ENCODE data around the gene ABCC1.
A peak's percentile ranks its signal among the peaks of the same experiment; 100 is the strongest.

The ABCC1 gene

GRCh38 chr16:16122264-16122663 is 172.8 kb downstream of the ABCC1 start:
- Histone ChIP-seq H3K4me2 (no peak overlapping the region), H3K4me3 (no peak overlapping the region), H4K20me1 (peaks cover 0 to 16% (median 0%) of the 10 kb centered on the region in 11 experiments; a peak in 6 of 22 replicates), H3K9ac (no peak overlapping the region), H3K27me3 (no peaks in the 10 kb centered on the region), H3K9me3 (replicated peaks in 1 of 11) (peaks cover 31 to 51% (median 41%) of the 10 kb centered on the region in 11 experiments), H3K4me1 (peaks cover 0 to 11% (median 7%) of the 10 kb centered on the region in 10 experiments; a peak in 9 of 20 replicates), H3K27ac (no peak overlapping the region), H3K36me3 (peaks cover 91 to 100% (median 99%) of the 10 kb centered on the region in 11 experiments)
- TF ChIP-seq Cebpa-rat (IDR thresholded peaks at IDR 0.05): no peak

GRCh38 chr16:16124438-16124837 is 175.0 kb downstream of the ABCC1 start:
- H3K4me3 ChIP-seq: no peak overlapping the region; a peak in 1 of 20 replicates
- peaks cover 16 to 35% (median 22%) of the 10 kb centered on the region in 11 experiments for H3K9me3 ChIP-seq (replicated peaks in 1 of 11)
- no peak overlapping the region for H3K9ac ChIP-seq
- peaks cover 83 to 99% (median 96%) of the 10 kb centered on the region in 11 experiments for H3K36me3 ChIP-seq
- no peaks in the 10 kb centered on the region for H3K27me3 ChIP-seq
- no peak overlapping the region for H3K4me2 ChIP-seq
- H3K27ac ChIP-seq: no peak overlapping the region
- no peak for TF ChIP-seq Cebpa-rat (IDR thresholded peaks at IDR 0.05)
- H4K20me1 ChIP-seq: peaks cover 0 to 16% (median 0%) of the 10 kb centered on the region in 11 experiments; a peak in 6 of 22 replicates
- peaks cover 0 to 13% (median 9%) of the 10 kb centered on the region in 10 experiments; a peak in 9 of 20 replicates for H3K4me1 ChIP-seq

- no peak overlapping the region; a peak in 1 of 20 replicates for H3K4me3 ChIP-seq
- H3K27me3 ChIP-seq: no peaks in the 10 kb centered on the region
- TF ChIP-seq Cebpa-rat (IDR thresholded peaks at IDR 0.05): no peak
- H3K4me2 ChIP-seq: no peak overlapping the region
- peaks cover 0 to 14% (median 0%) of the 10 kb centered on the region in 11 experiments; a peak in 6 of 22 replicates for H4K20me1 ChIP-seq
- H3K27ac ChIP-seq: no peak overlapping the region
- no peak overlapping the region for H3K9ac ChIP-seq
- H3K9me3 ChIP-seq (replicated peaks in 1 of 11): peaks cover 16 to 35% (median 22%) of the 10 kb centered on the region in 11 experiments
- peaks cover 0 to 13% (median 9%) of the 10 kb centered on the region in 10 experiments; a peak in 9 of 20 replicates for H3K4me1 ChIP-seq
- peaks cover 82 to 99% (median 96%) of the 10 kb centered on the region in 11 experiments for H3K36me3 ChIP-seq
These were observed 175.6 kb downstream of the ABCC1 start for GRCh38 chr16:16124974-16125373.

- 0 out of 22 replicates have a peak overlapping the region, but pooled peaks of 3 of the 11 experiments have one; percentile 2 to 6 (median 4) for H3K4me2 ChIP-seq
- H3K27me3 ChIP-seq: no peaks in the 10 kb centered on the region
- peak overlapping the region in 3 of 11 experiments; percentile 18 to 30 (median 24); a peak in 1 of 22 replicates for H3K9ac ChIP-seq
- H3K9me3 ChIP-seq (replicated peaks in 1 of 11): peaks cover 16 to 33% (median 22%) of the 10 kb centered on the region in 11 experiments
- peaks cover 0 to 13% (median 9%) of the 10 kb centered on the region in 10 experiments; a peak in 9 of 20 replicates for H3K4me1 ChIP-seq
- H3K36me3 ChIP-seq: peaks cover 80 to 99% (median 94%) of the 10 kb centered on the region in 11 experiments
- H3K4me3 ChIP-seq: no peak overlapping the region
- peaks cover 0 to 12% (median 0%) of the 10 kb centered on the region in 11 experiments; a peak in 4 of 22 replicates for H4K20me1 ChIP-seq
- H3K27ac ChIP-seq: peak overlapping the region in 4 of 11 experiments; percentile 19 to 41 (median 32); a peak in 4 of 22 replicates
- TF ChIP-seq Cebpa-rat (IDR thresholded peaks at IDR 0.05): no peak
These were observed 177.5 kb downstream of the ABCC1 start for GRCh38 chr16:16126896-16127295.

- TF ChIP-seq Cebpa-rat (IDR thresholded peaks at IDR 0.05): no peak
- Histone ChIP-seq H3K4me3 (no peak overlapping the region), H3K4me2 (0 out of 22 replicates have a peak overlapping the region, but pooled peaks of 1 of the 11 experiments have one; percentile 6), H3K9ac (peak overlapping the region in 2 of 11 experiments; percentile 24 to 30; a peak in 1 of 22 replicates), H3K9me3 (replicated peaks in 1 of 11) (peaks cover 16 to 27% (median 22%) of the 10 kb centered on the region in 11 experiments), H3K27me3 (no peaks in the 10 kb centered on the region), H3K36me3 (peaks cover 80 to 99% (median 94%) of the 10 kb centered on the region in 11 experiments), H3K4me1 (peaks cover 0 to 13% (median 9%) of the 10 kb centered on the region in 10 experiments; a peak in 9 of 20 replicates), H3K27ac (peak overlapping the region in 5 of 11 experiments; percentile 16 to 41 (median 25); a peak in 5 of 22 replicates), H4K20me1 (peaks cover 0 to 10% (median 0%) of the 10 kb centered on the region in 11 experiments; a peak in 4 of 22 replicates)
These were observed 178.2 kb downstream of the ABCC1 start for GRCh38 chr16:16127469-16128116.

- no peak overlapping the region for H3K27ac ChIP-seq
- TF ChIP-seq Cebpa-rat (IDR thresholded peaks at IDR 0.05): no peak
These were observed 181.8 kb downstream of the ABCC1 start for GRCh38 chr16:16131204-16131603.

GRCh38 chr16:16131659-16132058 is 182.2 kb downstream of the ABCC1 start:
- no peak overlapping the region for H3K4me3 ChIP-seq
- no peaks in the 10 kb centered on the region for H3K27me3 ChIP-seq
- H3K9me3 ChIP-seq (replicated peaks in 1 of 11): no peaks in the 10 kb centered on the region
- H4K20me1 ChIP-seq: peaks cover 0 to 26% (median 0%) of the 10 kb centered on the region in 11 experiments; a peak in 4 of 22 replicates
- H3K9ac ChIP-seq: no peak overlapping the region
- no peak for TF ChIP-seq Cebpa-rat (IDR thresholded peaks at IDR 0.05)
- H3K27ac ChIP-seq: no peak overlapping the region
- peaks cover 83 to 99% (median 95%) of the 10 kb centered on the region in 11 experiments for H3K36me3 ChIP-seq
- no peak overlapping the region for H3K4me2 ChIP-seq
- peaks cover 0 to 9% (median 8%) of the 10 kb centered on the region in 10 experiments; a peak in 9 of 20 replicates for H3K4me1 ChIP-seq

More at GRCh38 chr16:16131204-16131603, 181.8 kb downstream of the ABCC1 start:
- Histone ChIP-seq H3K4me3 (no peak overlapping the region), H3K9me3 (replicated peaks in 1 of 11) (no peaks in the 10 kb centered on the region), H3K27me3 (no peaks in the 10 kb centered on the region), H3K9ac (no peak overlapping the region), H3K36me3 (peaks cover 80 to 99% (median 94%) of the 10 kb centered on the region in 11 experiments), H4K20me1 (peaks cover 0 to 26% (median 0%) of the 10 kb centered on the region in 11 experiments; a peak in 4 of 22 replicates), H3K4me2 (no peak overlapping the region), H3K4me1 (peaks cover 0 to 13% (median 9%) of the 10 kb centered on the region in 10 experiments; a peak in 9 of 20 replicates)

GRCh38 chr16:16133943-16134604 is 184.7 kb downstream of the ABCC1 start:
- H3K9ac ChIP-seq: no peak overlapping the region
- TF ChIP-seq Cebpa-rat (IDR thresholded peaks at IDR 0.05): no peak
- H3K27ac ChIP-seq: no peak overlapping the region
- H3K4me2 ChIP-seq: no peak overlapping the region
- H3K36me3 ChIP-seq: peaks cover 95 to 100% (median 99%) of the 10 kb centered on the region in 11 experiments
- H3K4me1 ChIP-seq: no peaks in the 10 kb centered on the region
- peaks cover 0 to 26% (median 0%) of the 10 kb centered on the region in 11 experiments; a peak in 2 of 22 replicates for H4K20me1 ChIP-seq
- no peaks in the 10 kb centered on the region for H3K27me3 ChIP-seq
- H3K4me3 ChIP-seq: no peak overlapping the region
- no peaks in the 10 kb centered on the region for H3K9me3 ChIP-seq (replicated peaks in 1 of 11)

Data from BLaER1 treated with 17β-estradiol and CSF1 and Interleukin-3, amounts not matched to agents 10 nM and 100 nM (cell line).